ENCODE results near the gene ERCC6.

DNA sequence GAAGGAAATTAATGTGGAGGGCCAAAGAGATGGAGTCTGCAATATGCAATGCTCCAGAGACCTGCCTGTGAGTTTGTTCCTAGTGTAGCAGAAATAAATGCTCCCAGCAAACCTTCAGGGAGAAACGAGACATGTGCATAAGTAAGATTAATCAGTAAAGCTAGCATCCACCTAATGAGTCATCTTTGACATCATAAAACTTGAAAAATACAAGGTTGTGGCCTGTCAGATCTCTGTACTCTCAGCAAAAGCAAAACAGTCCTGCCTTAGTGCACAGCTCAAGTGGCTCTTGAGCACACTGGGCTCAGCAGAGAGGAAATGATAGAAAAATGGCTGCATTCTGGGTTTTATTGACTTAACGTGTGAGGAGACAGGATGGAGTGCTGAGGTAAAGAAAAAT is 32.5 kb upstream of the ERCC6 start:
- TF ChIP-seq CEBPB (IDR thresholded peaks at IDR 0.05) (no peak), TAF1 (IDR thresholded peaks at IDR 0.05; ENCODE audit: low read depth) (no peak), ZBTB7A (IDR thresholded peaks at IDR 0.05; ENCODE audit: low read depth) (no peak), CREB1 (IDR thresholded peaks at IDR 0.05; ENCODE audit: low read depth) (no peak), RAD21 (IDR thresholded peaks at IDR 0.05; ENCODE audit: low read depth) (no peak), YY1 (IDR thresholded peaks at IDR 0.05; ENCODE audit: low read depth) (no peak), EGR1 (IDR thresholded peaks at IDR 0.05) (no peak), TCF12 (IDR thresholded peaks at IDR 0.05; ENCODE audit: low read depth) (no peak), FOXM1 (IDR thresholded peaks at IDR 0.05; ENCODE audit: borderline replicate concordance, low read depth) (no peak), EP300 (IDR thresholded peaks at IDR 0.05; ENCODE audit: borderline replicate concordance) (no peak), TEAD4 (IDR thresholded peaks at IDR 0.05) (no peak)
- TF ChIP-seq, protein P1, sequence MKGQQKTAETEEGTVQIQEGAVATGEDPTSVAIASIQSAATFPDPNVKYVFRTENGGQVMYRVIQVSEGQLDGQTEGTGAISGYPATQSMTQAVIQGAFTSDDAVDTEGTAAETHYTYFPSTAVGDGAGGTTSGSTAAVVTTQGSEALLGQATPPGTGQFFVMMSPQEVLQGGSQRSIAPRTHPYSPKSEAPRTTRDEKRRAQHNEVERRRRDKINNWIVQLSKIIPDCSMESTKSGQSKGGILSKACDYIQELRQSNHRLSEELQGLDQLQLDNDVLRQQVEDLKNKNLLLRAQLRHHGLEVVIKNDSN (IDR thresholded peaks at IDR 0.05) = no peak
- TF ChIP-seq, protein P2, sequence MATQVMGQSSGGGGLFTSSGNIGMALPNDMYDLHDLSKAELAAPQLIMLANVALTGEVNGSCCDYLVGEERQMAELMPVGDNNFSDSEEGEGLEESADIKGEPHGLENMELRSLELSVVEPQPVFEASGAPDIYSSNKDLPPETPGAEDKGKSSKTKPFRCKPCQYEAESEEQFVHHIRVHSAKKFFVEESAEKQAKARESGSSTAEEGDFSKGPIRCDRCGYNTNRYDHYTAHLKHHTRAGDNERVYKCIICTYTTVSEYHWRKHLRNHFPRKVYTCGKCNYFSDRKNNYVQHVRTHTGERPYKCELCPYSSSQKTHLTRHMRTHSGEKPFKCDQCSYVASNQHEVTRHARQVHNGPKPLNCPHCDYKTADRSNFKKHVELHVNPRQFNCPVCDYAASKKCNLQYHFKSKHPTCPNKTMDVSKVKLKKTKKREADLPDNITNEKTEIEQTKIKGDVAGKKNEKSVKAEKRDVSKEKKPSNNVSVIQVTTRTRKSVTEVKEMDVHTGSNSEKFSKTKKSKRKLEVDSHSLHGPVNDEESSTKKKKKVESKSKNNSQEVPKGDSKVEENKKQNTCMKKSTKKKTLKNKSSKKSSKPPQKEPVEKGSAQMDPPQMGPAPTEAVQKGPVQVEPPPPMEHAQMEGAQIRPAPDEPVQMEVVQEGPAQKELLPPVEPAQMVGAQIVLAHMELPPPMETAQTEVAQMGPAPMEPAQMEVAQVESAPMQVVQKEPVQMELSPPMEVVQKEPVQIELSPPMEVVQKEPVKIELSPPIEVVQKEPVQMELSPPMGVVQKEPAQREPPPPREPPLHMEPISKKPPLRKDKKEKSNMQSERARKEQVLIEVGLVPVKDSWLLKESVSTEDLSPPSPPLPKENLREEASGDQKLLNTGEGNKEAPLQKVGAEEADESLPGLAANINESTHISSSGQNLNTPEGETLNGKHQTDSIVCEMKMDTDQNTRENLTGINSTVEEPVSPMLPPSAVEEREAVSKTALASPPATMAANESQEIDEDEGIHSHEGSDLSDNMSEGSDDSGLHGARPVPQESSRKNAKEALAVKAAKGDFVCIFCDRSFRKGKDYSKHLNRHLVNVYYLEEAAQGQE (IDR thresholded peaks at IDR 0.05; ENCODE audit: low read depth) = no peak

All from Ishikawa (cell line).